Spinal cord (tissue), 10 donors: Measurements from ENCODE around the gene RAI2. TPM values are rescaled to one million over a fixed set of nuclear protein-coding genes. Genes with fewer than 3 reads are reported as not detected.

Experiments
- DNase-seq, 6 donors: peaks; one replicate each; pipeline versions ENCODE4 v3.0.0 to v3.0.0-alpha.2; 2013 to 2015; ENCODE audit warnings: low spot score in 6 of 6, low read depth in 4 of 6
- H3K27ac ChIP-seq: one replicate; pipeline ENCODE4 v1.5.1; 2013; ENCODE audit warnings: low read depth, low read length, control low read depth
- H3K27me3 ChIP-seq: one replicate; pipeline ENCODE4 v1.6.1; 2013; ENCODE audit warnings: low read length; ENCODE audit not compliant: control insufficient read depth, insufficient read depth
- H3K36me3 ChIP-seq: one replicate; pipeline ENCODE4 v1.6.1; 2013; ENCODE audit warnings: low read length; ENCODE audit not compliant: control insufficient read depth, insufficient read depth
- H3K4me1 ChIP-seq: one replicate; pipeline ENCODE4 v1.6.1; 2013; ENCODE audit warnings: low read length; ENCODE audit not compliant: control insufficient read depth, insufficient read depth
- H3K4me3 ChIP-seq: one replicate; pipeline ENCODE4 v1.5.1; 2013; ENCODE audit warnings: low read depth, low read length, control low read depth
- H3K9me3 ChIP-seq: one replicate; pipeline ENCODE4 v1.6.1; 2013; ENCODE audit warnings: low read length; ENCODE audit not compliant: control insufficient read depth, insufficient read depth
- WGBS: methylation state at CpG from one replicate; pipeline ENCODE4 v1.1.5; 2013; ENCODE audit warnings: missing lambda C conversion rate; ENCODE audit not compliant: insufficient coverage; 5-methylcytosine and 5-hydroxymethylcytosine counted together
- polyA plus RNA-seq, 2 donors: library from polyadenylated mRNA; unstranded; fragments of 120-200 nt; gene quantifications; one replicate each; pipeline ENCODE4 v1.2.1, GENCODE V29; 2013; ENCODE audit not compliant: insufficient read length in 2 of 2
- total RNA-seq, 2 donors: library from RNA; depleted of rRNA in 1 of 2; stranded (reverse); fragments of 120-200 nt in 1 of 2; fragments of >200 nt in 1 of 2; gene quantifications; one replicate each; pipeline versions ENCODE4 v1.2.3 to v1.2.4, GENCODE V29; 2013 to 2014
- donor health status: healthy.

Gene RAI2
- total and polyA plus RNA-seq, 4 donors, result 1.8 to 14.5 (median 8.8) TPM

DNA sequence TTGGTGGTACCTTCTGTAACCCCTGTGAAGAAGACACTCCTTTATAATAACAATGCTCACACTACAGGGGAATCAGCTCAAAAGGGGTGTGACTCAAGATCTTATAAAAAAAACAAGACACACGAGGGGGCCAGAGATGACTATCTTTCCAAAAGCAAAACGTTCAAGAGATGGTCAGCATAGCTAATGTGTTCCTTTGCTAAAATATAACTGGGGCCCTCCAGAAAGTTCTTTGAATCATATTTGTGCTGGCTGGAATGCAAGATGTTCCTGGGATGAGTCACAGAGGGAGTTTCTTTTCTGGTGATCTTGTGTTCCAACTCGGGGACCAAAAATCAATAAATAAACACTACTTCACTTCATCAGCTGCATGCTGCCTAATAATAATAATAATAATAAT is 46.5 kb downstream of the RAI2 start:
- no peak overlapping the region for H3K27ac ChIP-seq

DNA sequence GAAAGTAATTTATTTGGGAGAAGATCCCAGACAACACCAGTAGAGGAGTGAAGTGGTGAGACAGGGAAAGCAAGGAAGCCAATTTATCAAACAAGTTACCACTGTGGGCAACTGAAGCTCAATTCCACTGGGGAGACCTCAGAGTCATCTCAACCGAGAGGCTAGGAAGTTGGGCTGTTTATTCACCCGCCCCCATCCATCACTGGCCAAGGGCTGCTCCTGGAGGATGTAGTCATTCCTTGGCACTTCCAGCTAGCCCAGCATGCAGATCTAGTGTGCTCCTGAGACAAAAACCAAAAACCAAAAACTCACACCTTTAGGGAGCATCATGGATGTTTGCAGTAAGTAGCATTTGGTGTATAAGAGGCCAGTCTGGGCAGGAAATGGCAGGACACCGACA is 47.0 kb downstream of the RAI2 start:
- Histone ChIP-seq H3K9me3 (no peaks in the 10 kb centered on the region), H3K36me3 (no peaks in the 10 kb centered on the region), H3K4me1 (peaks cover 21% of the 10 kb centered on the region), H3K27ac (no peak overlapping the region), H3K4me3 (no peak overlapping the region), H3K27me3 (peaks cover 28% of the 10 kb centered on the region)
- DNase-seq, result no peak
- 63% methylated on average over 3 of the region's 3 CpGs for WGBS

More for the DNA sequence above, 46.5 kb downstream of the RAI2 start:
- H3K9me3 ChIP-seq, result no peaks in the 10 kb centered on the region
- peaks cover 28% of the 10 kb centered on the region for H3K27me3 ChIP-seq
- 0% methylated on average over 1 of the region's 3 CpGs for WGBS
- H3K36me3 ChIP-seq, result no peaks in the 10 kb centered on the region
- no peak overlapping the region for H3K4me3 ChIP-seq
- no peak for DNase-seq
- peaks cover 21% of the 10 kb centered on the region for H3K4me1 ChIP-seq

DNA sequence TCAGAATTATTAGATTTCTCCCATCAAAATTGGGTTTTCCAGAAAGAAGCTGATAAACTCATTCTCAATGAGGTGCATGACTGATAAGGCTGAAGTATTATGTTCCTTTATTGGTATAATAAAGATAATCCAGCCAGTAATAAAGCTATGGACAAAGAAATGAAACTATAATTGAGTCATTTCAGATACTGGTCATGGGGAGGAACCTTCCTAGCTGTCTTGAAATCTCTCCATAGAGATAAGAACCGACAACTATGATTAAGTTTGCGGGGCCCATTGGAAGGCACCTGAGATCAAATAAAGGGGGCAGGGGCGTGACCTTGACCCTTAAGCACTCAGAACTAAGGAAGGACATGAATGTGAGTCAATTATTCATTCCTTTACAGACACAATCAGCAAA is 47.8 kb downstream of the RAI2 start:
- Histone ChIP-seq H3K27ac (no peak overlapping the region), H3K9me3 (no peaks in the 10 kb centered on the region), H3K27me3 (peaks cover 28% of the 10 kb centered on the region), H3K4me3 (no peak overlapping the region), H3K4me1 (peaks cover 17% of the 10 kb centered on the region), H3K36me3 (no peaks in the 10 kb centered on the region)
- DNase-seq, result no peak
- 64% methylated on average over 3 of the region's 3 CpGs for WGBS

DNA sequence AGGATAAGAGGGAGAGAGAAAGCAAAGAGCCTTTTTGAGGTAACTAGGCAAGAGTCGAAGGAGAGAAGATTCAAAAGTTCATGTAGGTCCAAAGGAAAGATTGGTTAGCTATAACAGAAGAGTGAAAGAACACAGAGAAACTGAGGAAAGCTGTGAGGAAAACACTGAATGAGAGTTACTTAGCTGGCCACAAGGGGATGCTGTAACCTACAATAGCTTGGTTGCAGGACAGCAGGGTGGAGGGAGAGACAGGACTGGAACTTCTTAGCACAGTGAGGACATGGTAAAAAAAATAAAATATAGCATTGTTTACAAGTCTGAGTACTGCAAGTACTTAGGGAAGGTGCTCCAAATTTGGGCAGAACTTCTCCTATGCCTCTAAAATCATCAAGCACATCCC is 48.3 kb downstream of the RAI2 start:
- 13% methylated on average over 1 of the region's 1 CpG for WGBS
- peaks cover 28% of the 10 kb centered on the region for H3K27me3 ChIP-seq
- no peak overlapping the region for H3K4me3 ChIP-seq
- H3K9me3 ChIP-seq, result no peaks in the 10 kb centered on the region
- H3K4me1 ChIP-seq, result peaks cover 17% of the 10 kb centered on the region
- DNase-seq, result no peak
- no peak overlapping the region for H3K27ac ChIP-seq
- H3K36me3 ChIP-seq, result no peaks in the 10 kb centered on the region

GRCh38 chrX:17809984-17810383 is 51.1 kb downstream of the RAI2 start:
- 68% methylated on average over 3 of the region's 6 CpGs for WGBS
- H3K36me3 ChIP-seq, result no peaks in the 10 kb centered on the region
- peaks cover 26% of the 10 kb centered on the region for H3K27me3 ChIP-seq
- H3K27ac ChIP-seq, result no peak overlapping the region
- DNase-seq, result no peak
- no peaks in the 10 kb centered on the region for H3K4me1 ChIP-seq
- H3K4me3 ChIP-seq, result no peak overlapping the region
- H3K9me3 ChIP-seq, result no peaks in the 10 kb centered on the region

DNA sequence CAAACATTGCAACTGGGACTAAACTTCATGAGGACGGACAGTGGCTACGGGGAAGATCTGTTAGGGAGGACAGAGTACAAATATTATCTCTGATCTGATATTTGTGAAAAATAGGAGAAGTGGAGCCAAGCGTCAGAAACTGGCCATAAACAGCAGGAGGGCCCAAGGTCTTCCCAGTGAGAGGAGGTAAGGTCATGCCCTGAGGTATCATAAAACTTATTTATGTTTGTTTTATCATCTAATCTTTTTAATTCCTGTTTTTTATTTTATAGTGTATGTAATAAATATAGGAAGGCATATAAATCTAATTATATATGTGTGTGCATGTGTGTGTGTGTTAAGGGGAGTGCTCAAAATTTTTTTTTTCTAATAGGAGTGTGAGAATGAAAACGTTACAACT is 51.8 kb downstream of the RAI2 start:
- H3K27me3 ChIP-seq, result peaks cover 22% of the 10 kb centered on the region
- no peak overlapping the region for H3K27ac ChIP-seq
- H3K4me3 ChIP-seq, result no peak overlapping the region
- WGBS, result 59% methylated on average over 3 of the region's 4 CpGs
- H3K4me1 ChIP-seq, result no peaks in the 10 kb centered on the region
- no peaks in the 10 kb centered on the region for H3K9me3 ChIP-seq
- DNase-seq, result no peak
- no peaks in the 10 kb centered on the region for H3K36me3 ChIP-seq

- H3K27me3 ChIP-seq, result peaks cover 16% of the 10 kb centered on the region
- WGBS, result 44% methylated on average over 3 of the region's 6 CpGs
Measured at GRCh38 chrX:17805120-17805519, 56.0 kb downstream of the RAI2 start.

DNA sequence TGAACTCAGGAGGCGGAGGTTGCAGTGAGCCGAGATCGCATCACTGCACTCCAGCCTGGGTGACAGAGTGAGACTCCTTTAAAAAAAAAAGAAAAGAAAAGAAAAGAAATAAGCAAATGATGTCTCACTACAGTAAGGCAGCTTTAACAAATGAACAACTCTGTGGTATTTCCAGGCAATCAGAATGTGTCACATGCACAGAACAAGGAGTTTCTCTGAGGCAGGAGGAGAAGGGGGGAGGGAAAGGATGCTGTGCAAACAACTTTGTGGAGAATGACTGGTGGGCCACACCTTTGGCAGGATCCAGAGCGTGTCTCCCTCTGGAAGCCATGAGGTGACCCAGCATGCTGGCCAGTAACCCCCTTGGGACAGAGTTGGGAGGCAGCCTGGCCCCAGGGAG is 57.6 kb downstream of the RAI2 start:
- peaks cover 16% of the 10 kb centered on the region for H3K27me3 ChIP-seq
- DNase-seq, result no peak
- no peak overlapping the region for H3K27ac ChIP-seq
- no peak overlapping the region for H3K4me3 ChIP-seq
- H3K9me3 ChIP-seq, result no peaks in the 10 kb centered on the region
- WGBS, result 56% methylated on average over 1 of the region's 4 CpGs
- peaks cover 9% of the 10 kb centered on the region for H3K36me3 ChIP-seq
- no peaks in the 10 kb centered on the region for H3K4me1 ChIP-seq

More at GRCh38 chrX:17805120-17805519, 56.0 kb downstream of the RAI2 start:
- no peaks in the 10 kb centered on the region for H3K4me1 ChIP-seq
- H3K4me3 ChIP-seq, result no peak overlapping the region
- no peaks in the 10 kb centered on the region for H3K9me3 ChIP-seq
- DNase-seq, result no peak
- H3K36me3 ChIP-seq, result peaks cover 9% of the 10 kb centered on the region
- no peak overlapping the region for H3K27ac ChIP-seq

DNA sequence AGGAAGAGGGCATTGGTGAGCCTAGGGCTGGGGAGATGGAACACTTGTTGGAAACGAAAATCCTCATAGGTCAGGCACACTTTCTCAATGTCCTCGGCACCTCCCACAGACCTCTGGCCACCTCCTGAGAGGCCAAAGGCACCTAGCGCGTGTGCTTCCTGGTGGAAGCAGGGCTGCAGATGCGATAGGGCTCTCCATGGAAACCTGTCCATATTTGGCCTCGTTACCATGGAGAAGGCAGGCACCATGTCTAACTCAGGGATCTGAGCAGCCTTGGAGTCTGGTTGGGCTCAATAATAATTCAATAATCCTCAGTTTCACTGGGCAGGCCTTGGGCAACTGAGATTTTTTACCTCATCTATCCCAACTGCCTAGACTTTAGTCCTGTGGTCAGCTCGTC is 58.3 kb downstream of the RAI2 start:
- DNase-seq, result peak in 1 of 6 donors; percentile 28
- no peaks in the 10 kb centered on the region for H3K9me3 ChIP-seq
- 48% methylated on average over 6 of the region's 7 CpGs for WGBS
- peaks cover 9% of the 10 kb centered on the region for H3K36me3 ChIP-seq
- no peak overlapping the region for H3K27ac ChIP-seq
- peaks cover 16% of the 10 kb centered on the region for H3K27me3 ChIP-seq
- no peaks in the 10 kb centered on the region for H3K4me1 ChIP-seq
- no peak overlapping the region for H3K4me3 ChIP-seq

DNA sequence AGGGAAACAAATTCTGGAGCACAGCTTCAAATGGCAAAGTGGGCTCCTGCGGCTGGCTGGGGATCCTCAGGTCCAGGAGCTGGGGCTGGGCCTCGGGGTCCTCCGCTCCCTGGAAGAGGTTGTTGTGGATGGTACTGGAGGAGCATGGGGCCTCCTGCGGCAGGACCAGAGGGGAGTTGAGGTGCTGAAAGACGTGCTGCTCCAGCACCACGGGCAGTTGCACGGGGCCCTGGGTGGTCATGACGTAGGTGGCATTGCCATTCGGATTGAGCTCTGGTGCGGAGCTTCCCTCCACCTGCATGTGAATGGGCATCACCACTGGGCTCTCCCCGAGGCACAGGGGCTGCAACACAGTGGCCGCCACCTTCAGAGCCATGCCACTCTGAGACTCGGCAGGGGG is 59.7 kb downstream of the RAI2 start:
- no peak overlapping the region for H3K27ac ChIP-seq
- H3K36me3 ChIP-seq, result peaks cover 9% of the 10 kb centered on the region
- peaks cover 22% of the 10 kb centered on the region for H3K27me3 ChIP-seq
- no peak for DNase-seq
- 88% methylated on average over 13 of the region's 13 CpGs for WGBS
- no peaks in the 10 kb centered on the region for H3K4me1 ChIP-seq
- H3K9me3 ChIP-seq, result no peaks in the 10 kb centered on the region
- H3K4me3 ChIP-seq, result no peak overlapping the region
